ENCODE results near the gene LFNG.

DNA sequence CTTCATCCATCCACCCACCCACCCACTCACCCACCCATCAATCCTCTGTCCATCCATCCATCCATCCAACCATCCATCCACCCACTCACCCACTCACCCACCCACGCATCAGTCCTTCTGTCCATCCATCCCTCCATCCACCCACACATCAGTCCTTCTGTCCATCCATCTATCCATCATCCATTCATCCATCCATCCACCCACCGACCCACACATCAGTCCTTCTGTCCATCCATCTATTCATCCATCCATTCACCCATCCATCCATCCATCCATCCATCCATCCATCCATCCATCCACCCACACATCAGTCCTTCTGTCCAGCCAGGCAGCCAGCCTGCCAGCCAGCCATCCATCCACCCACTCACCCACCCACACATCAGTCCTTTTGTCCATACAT is 27.5 kb upstream of the LFNG start:
- TF ChIP-seq, protein P1, sequence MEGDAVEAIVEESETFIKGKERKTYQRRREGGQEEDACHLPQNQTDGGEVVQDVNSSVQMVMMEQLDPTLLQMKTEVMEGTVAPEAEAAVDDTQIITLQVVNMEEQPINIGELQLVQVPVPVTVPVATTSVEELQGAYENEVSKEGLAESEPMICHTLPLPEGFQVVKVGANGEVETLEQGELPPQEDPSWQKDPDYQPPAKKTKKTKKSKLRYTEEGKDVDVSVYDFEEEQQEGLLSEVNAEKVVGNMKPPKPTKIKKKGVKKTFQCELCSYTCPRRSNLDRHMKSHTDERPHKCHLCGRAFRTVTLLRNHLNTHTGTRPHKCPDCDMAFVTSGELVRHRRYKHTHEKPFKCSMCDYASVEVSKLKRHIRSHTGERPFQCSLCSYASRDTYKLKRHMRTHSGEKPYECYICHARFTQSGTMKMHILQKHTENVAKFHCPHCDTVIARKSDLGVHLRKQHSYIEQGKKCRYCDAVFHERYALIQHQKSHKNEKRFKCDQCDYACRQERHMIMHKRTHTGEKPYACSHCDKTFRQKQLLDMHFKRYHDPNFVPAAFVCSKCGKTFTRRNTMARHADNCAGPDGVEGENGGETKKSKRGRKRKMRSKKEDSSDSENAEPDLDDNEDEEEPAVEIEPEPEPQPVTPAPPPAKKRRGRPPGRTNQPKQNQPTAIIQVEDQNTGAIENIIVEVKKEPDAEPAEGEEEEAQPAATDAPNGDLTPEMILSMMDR (IDR thresholded peaks at IDR 0.05 in 8 of 11, conservative IDR thresholded peaks at IDR 0.05 in 3 of 11), result no peak
- TF ChIP-seq POLR2A (IDR thresholded peaks at IDR 0.05) (no peak), POLR2AphosphoS5 (IDR thresholded peaks at IDR 0.05) (no peak)

Measured in spleen (tissue), 7 donors.